GM12892 (cell line): ENCODE data around the gene PDE4B.

ENCODE experiments used
- DNase-seq: peaks from one replicate; pipeline ENCODE4 v3.0.0; 2011; ENCODE audit not compliant: insufficient read length
- FAIRE-seq: peaks from 2 replicates; lab custom pipeline; 2011; peaks lifted over from hg19 to GRCh38; lab: Jason Lieb, UNC
- POLR2A ChIP-seq: IDR thresholded peaks from 2 replicates; pipeline ENCODE4 v1.6.1; 2011; ENCODE audit warnings: low read depth, low read length, control low read depth
- POLR2AphosphoS5 ChIP-seq: IDR thresholded peaks from 2 replicates; pipeline ENCODE4 v1.6.1; 2011; ENCODE audit warnings: low read depth, low read length, control low read depth
- TAF1 ChIP-seq: IDR thresholded peaks from 2 replicates; pipeline ENCODE4 v1.6.1; 2011; ENCODE audit warnings: low read depth, mild to moderate bottlenecking, control low read depth, low read length, borderline replicate concordance

Gene PDE4B

DNA sequence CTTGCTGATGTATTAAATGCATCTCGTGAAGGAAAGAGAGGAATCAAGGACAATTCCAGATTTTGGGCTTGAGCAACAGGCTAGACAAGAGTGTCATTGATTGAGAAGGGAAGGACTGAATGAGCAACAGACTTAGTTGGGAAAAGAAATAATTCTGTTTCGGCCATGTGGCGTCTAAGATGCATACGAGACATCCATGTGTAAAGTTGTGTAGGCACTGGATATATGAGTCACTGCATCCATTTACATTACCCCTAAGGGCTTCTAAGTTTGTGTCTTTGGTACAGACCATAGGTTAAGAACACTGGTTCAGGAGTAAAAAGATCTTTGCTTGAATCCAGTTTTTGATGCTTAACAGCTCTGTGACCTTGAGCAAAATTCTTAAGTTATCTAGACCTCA lies 434.3 kb downstream of the PDE4B start:
- DNase-seq = no peak
- FAIRE-seq = no peak
- TF ChIP-seq TAF1 = no peak
- TF ChIP-seq POLR2AphosphoS5 = no peak
- no peak for TF ChIP-seq POLR2A

DNA sequence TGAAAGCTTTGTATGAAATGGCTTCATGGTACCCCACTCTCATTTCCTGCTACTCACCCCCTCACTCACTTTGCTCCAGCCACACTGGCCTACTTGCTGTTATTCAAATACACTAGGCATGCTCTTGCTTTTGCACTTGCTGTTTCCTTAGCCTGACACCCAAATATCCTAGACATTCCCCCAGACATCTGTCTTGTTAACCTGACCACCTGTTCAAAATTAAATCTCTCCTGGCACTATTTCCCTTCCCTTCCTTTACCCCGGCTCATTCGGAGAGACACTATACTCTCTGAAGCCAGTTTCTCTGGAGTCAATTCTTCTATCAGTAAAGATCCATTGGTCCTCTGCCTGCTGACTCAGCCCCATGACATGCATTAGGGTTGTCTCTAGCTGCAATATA lies 435.3 kb downstream of the PDE4B start:
- DNase-seq (no peak), FAIRE-seq (no peak)
- TF ChIP-seq TAF1 = no peak
- TF ChIP-seq POLR2AphosphoS5 = no peak
- no peak for TF ChIP-seq POLR2A

DNA sequence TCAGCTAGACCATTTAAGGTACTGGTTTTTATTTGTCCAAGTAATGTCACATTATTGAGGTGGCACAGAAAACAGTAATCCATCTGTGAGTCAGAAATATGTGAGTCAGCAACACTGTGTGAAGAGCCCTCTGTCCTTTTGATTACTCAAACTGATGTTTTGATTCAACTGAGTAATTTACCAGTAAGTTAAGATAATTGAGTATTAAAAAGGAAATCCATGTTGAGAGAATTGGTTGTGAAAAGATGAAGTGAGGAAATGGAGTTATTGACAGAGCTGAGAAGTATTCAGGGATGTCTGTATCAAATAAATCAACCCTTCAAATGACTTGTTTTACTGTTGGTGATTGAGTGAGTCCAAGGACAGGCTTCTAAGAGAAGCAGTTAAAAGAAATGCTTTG lies 438.5 kb downstream of the PDE4B start:
- TF ChIP-seq TAF1 (no peak), POLR2A (no peak), POLR2AphosphoS5 (no peak)
- FAIRE-seq (no peak), DNase-seq (no peak)

- no peak for TF ChIP-seq POLR2AphosphoS5
- TF ChIP-seq TAF1 = no peak
- TF ChIP-seq POLR2A = no peak
- no peak for FAIRE-seq
- DNase-seq = no peak
Measured at GRCh38 chr1:66231681-66232463, 439.2 kb downstream of the PDE4B start.

DNA sequence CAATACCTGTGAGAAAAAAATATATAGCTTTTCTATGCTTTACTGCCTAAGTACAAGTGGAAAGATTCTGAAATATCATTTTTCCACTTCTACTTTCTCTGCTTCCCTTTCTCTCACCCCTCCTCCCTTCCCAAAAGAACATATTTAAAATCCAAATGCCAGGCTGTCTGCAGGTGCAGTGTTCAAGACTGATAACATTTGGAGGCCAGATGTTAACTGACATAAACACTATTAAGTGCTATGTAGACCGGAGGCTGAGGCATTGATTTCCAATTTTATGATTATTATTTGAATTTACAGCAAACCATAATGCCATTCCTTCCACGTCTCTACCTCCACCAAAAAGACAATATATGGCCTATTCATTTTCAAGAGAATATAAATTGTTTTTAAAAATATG lies 444.3 kb downstream of the PDE4B start:
- FAIRE-seq (peak; percentile 40), DNase-seq (no peak)
- TF ChIP-seq POLR2AphosphoS5 (no peak), POLR2A (no peak), TAF1 (no peak)

GRCh38 chr1:66237722-66238479 lies 445.2 kb downstream of the PDE4B start:
- no peak for TF ChIP-seq POLR2AphosphoS5
- TF ChIP-seq TAF1 = no peak
- TF ChIP-seq POLR2A = no peak
- DNase-seq = no peak
- no peak for FAIRE-seq

DNA sequence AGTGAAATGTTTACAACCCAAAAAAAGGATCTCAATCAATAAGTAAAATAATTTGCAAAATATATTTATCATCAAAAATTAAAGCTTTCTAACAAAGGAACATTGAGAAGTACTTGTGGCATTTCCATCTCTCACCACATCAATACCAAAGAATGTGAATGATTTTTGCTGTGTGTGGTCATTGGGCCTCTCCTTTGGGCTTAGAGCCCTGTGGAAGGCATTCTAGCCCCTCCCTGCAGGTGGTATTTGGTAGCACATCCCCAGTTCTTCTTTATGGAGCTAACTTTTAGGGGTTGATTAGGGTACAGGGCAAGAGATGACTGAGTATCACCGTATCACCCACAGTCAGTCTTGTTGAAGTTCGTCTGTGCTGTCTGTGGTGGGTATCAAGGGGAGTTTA lies 447.1 kb downstream of the PDE4B start:
- no peak for FAIRE-seq
- TF ChIP-seq TAF1 = no peak
- no peak for TF ChIP-seq POLR2AphosphoS5
- TF ChIP-seq POLR2A = no peak
- DNase-seq = no peak

DNA sequence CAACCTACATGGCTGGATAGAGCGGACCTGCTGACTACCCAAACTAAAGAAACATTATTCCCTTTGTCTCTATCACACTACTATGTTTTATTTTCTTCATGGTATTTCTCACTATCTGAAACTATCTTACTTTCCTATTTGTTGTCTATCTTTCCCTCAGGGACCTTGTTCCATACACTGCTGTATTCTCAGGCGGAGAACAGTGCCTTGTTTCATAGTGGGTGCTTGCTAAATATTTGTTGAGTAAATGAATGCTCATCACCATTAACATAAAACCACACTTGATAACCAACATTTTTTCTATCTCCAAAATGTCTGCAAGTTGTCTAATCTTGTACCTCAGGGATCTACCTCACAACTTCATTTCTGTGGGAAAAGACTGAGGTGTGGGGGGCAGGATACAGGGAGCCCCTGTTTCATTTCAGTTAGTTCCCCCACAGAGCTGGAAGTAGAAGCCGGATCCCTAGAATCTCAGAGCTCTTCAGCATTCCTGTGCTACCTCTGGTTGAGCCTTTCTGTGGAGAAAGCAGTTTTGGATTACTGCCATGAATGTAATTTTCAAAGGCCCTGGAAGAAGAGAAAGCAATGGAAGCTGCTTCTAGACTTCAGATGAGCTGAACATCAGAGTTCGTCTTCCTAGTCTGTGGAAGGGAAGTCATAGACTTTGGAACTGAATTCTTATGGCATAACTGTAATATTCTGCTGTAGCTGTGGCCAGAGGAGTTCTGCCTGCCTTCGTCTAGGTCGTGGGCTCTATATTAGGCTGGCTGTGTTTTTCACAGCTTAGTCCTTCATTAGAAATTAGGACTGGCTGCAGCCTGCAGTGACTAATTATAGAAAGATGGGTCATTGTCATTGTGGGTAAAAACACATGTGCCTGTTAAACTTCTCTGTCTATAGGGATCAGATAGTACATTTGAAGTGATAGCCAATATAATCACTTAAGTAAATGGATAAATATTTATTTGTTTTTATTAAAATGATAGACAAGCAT lies 448.1 kb downstream of the PDE4B start:
- DNase-seq (no peak), FAIRE-seq (no peak)
- TF ChIP-seq POLR2A = no peak

DNA sequence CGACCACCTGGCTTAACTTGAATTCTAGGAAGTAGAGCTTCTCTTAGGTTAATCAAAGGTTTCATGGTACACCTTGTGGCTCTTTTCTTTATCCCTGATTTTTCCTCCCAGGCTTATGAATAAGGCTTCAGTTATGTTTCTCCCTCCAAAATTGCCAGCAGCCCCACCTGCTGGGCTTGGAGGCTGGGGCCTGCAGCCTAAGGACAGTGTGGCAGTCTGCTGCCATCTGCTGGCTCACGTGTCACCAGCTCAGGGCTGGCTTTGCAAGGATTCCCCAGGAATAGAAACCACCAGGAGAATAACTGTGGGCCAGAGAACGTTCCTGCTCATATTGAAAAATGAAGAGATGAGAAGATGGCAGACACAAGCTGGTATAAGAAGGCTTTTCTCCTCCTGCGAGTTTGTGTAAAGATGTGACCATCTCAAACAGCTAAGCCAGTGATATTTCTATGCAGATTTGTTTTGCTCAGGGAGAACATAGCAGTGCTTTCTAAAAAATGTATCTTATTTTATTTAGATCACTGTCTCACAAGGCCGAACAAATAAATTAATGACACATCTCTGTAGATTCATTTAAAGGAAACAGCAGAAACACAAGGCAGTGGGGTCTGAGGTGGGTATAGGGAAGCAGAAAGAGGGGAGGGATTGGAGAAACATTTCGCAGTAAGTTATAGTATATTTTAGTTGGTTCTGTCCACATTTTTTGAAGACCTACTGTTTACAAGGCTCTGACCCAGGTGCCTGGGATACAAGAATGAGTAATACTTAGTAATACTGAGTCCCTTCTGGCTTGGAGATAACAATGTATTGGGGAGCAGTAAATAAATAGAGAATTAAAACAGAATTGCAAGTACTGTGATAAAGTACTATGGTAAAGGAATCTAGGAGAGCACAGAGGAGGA lies 450.2 kb downstream of the PDE4B start:
- peak; percentile 97 for FAIRE-seq
- peak; percentile 11 for DNase-seq

GRCh38 chr1:66243548-66244130 lies 450.9 kb downstream of the PDE4B start:
- TF ChIP-seq POLR2A (no peak), POLR2AphosphoS5 (no peak), TAF1 (no peak)
- FAIRE-seq (peak; percentile 33), DNase-seq (no peak)

More for the DNA sequence above, 450.2 kb downstream of the PDE4B start:
- no peak for TF ChIP-seq POLR2A
- no peak for TF ChIP-seq POLR2AphosphoS5
- TF ChIP-seq TAF1 = no peak
